Measurements from ENCODE around the gene TMEM54. TPM values are rescaled to one million over a fixed set of nuclear protein-coding genes. Genes with fewer than 3 reads are reported as not detected.
"Not testable (repeated sequence)": the region's sequence is repeated elsewhere in the genome, so short reads cannot be mapped to it uniquely, and the experiment has no call there.

Gene TMEM54
- polyA plus RNA-seq, 12 donors = 3.2 to 23.9 (median 5.4) TPM; not detected in 1

DNA sequence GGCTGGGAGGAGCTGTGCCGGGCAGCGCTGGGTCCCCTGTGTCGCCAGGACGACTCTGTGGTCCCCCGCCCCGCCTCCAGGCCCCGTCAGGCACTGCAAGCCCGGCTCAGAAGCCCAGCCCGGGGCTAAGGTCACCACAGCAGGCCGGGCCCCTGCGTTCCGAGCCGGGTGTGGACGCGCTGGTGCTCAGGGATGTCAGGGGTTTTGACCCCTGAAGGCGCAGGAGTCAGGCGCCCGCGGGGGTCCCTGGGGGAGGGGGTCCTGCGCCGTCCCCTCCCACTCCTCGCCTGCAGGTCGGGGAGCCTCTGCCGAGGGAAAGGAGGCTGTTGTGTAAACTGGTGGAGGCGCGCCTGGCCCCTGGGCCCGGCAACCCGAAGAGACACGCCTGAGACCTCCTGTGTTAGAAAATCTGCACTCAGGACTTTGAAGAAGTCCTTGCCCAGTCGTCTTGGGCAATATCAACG lies 23.7 kb upstream of the TMEM54 start:
- no peak for DNase-seq

GRCh38 chr1:32920833-32921232 lies 19.6 kb upstream of the TMEM54 start:
- no peak for DNase-seq

- DNase-seq = no peak
Observed at GRCh38 chr1:32919811-32920733, 18.9 kb upstream of the TMEM54 start.

GRCh38 chr1:32918179-32918578 lies 17.0 kb upstream of the TMEM54 start:
- no peak for DNase-seq

DNA sequence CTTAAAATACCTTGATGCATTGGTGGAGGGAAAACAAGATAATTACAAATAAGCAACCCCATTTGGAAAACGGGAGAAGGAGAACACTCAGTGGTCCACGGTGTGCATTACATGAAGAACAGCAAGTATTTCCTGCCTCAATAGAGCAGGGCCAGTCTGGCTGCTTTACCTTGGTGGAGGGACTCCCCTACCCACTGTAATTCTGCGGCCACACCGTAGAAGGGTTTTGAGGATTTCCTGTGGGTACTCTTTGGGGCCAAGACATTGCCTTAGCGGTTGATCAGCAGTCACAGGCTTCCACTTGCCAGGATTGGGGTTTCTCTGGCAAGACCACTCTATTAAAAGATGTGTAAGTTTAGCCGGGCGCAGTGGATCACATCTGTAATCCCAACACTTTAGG lies 16.3 kb upstream of the TMEM54 start:
- no peak for DNase-seq

DNA sequence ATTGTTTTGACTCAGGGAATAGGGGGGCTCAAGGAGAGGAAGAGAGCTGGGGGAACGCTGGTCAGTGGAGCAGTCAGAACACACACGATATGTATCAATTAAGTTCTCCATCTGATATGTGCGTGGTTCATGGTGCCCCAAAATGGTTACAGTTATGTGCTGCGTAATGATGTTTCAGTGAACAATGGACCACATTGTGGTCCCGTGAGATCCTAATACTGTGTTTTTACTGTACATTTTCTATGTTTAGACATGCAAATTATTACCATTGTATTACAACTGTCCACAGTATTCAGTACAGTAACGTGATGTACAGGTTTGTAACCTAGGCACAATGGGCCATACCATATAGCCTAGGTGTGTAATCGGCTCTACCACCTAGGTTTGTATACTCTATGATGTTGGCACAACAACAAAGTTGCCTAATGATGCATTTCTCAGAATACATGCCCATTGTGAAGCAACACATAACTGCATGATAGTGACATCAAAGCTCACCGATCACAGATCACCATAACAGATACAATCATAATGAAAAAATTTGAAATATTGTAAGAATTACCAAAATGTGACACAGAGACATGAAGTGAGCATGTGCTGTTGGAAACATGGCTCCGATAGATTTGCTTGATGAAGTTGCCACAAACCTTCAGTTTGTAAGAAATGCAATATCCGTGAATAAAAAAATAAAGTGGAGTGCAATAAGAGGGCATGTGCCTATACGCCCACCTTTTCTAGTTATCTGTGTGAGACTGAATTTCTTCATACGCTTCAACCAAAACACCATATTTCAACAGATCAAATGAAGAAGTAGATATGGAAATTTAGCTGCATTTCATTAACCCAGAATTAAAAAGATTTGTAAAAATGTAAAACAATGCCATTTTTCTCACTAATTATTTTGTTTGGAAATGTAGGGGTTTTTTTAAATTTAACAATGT lies 14.8 kb upstream of the TMEM54 start:
- no peak for DNase-seq

DNA sequence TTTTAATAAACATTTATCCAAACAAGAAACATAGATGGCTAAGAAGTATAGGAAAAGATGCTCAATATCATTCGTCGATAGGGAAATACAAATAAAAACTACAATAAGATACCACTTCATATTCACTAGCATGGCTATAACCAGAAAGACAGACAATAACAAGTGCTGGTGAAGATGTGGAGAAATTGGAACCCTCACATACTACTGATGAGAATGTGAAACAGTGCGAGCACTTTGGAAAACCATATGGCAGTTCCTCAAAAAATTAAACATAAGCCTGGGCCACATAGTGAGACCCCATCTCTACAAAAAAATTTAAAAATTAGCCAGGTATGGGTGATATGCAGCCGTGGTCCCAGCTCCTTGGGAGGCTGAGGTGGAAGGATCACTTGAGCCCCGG lies 9.1 kb upstream of the TMEM54 start:
- no peak for DNase-seq

GRCh38 chr1:32907435-32907834 lies 6.2 kb upstream of the TMEM54 start:
- DNase-seq = no peak

GRCh38 chr1:32906654-32907053 lies 5.5 kb upstream of the TMEM54 start:
- DNase-seq = no peak

DNA sequence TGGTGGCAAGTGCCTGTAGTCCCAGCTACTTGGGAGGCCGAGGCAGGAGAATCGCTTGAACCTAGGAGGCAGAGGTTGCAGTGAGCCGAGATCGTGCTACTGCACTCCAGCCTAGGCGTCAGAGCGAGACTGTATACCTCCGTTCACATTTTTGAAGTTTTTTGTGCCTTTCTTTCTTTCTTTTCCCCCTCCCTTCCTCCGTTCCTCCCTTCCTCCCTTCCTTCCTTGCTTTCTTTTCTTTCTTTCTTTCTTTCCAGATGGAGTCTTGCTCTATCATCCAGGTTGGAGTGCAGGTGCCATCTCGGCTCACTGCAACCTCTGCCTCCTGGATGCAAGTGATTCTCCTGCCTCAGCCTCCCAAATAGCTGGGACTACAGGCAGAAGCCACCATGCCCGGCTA lies 4.4 kb upstream of the TMEM54 start:
- DNase-seq = not testable (repeated sequence)

DNA sequence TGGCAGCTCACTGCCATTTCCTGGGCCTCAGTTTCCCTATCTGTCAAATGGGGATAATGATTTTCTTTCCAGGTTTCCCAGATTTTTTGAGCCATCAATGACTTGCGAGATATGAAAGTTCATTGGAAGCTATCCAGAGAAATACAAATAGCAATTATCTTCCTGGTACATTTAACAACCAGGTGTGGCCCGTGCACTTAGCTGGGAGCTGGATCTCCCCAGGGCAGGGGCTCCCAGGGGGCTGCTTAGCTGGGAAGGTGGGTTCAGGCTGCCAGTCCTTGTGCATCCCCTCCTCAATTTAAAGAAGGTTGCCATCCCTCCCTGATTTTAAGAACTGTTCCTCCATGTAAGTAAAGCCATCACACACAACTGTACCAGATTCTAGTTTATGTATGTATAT lies 3.6 kb upstream of the TMEM54 start:
- no peak for DNase-seq

- no peak for DNase-seq
Observed at GRCh38 chr1:32903991-32904785, 3.0 kb upstream of the TMEM54 start.

DNA sequence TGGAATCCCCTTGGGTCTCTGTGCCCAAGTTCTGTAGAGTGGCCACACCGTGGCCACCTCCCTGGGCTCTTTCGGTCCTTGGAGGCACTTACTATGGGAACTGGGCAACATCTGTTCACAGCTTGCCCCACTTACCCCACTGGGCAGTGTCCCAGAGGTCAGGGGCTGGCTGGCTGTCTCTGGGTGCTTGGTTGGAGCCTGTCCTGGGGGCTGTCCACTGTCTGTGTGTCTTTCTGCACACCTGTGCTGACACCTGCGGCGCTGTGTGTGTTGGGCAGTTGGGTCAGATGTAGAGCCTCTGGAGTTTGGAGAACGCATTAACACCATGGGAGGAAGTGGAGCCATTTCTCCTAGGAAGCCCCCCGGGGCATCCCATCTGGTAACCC lies 1.3 kb upstream of the TMEM54 start:
- DNase-seq = no peak

GRCh38 chr1:32901823-32902534 lies 790 bp upstream of the TMEM54 start:
- no peak for DNase-seq

- DNase-seq = no peak
Observed at GRCh38 chr1:32900371-32900955, 726 bp downstream of the TMEM54 start.

DNA sequence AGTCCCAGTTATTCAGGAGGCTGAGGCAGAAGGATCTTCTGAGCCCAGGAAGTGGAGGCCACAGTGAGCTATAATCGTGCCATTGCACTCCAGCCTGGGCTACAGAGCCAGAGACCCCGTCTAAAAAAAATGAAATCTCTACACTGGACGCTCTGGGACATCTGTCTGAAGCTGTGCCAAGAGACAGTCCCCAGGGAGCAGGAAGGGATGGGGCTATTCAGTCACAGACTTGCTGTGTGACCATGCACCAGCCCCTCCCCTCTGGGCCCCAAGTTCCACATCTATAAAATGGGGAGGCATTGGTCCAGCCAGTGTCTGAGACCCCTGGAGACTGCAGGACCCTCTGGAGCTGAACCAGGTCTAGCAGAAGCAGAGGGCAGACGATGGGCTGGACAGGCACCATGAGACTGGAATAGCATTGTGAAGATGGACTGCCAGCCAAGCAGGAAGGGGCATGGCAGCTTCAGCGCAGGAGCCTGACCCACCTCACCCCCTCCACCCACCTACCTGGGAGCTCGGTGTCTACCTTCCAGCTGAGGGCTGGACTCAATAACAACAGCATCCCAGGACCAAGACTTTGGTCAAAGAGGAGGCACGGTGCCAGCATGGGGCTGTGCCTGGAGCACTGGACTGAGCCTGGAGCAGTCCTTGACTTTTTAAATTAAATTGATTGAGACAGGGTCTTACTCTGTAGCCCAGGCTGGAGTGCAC lies 1.4 kb downstream of the TMEM54 start:
- DNase-seq = no peak

GRCh38 chr1:32898958-32899357 lies 2.2 kb downstream of the TMEM54 start:
- DNase-seq = no peak

DNA sequence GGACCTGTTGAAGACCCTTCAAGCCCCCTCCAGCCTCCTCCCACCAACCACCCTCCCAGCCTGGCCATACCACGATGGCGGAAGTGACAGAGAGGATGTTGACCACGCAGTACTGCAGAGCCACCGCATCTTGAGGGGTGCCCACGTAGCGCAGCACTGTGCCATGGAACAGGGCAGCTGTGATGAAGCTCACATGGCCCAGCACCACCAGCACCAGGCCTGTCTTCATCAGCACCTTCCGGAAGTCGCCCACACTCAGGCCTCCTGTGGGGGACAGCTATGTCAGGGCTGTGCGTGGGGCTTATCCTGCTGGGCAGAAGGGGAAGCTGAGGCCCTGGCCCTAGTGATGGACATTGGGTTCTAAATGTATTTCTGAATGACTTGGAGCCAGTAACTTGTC lies 3.1 kb downstream of the TMEM54 start:
- DNase-seq = no peak

DNA sequence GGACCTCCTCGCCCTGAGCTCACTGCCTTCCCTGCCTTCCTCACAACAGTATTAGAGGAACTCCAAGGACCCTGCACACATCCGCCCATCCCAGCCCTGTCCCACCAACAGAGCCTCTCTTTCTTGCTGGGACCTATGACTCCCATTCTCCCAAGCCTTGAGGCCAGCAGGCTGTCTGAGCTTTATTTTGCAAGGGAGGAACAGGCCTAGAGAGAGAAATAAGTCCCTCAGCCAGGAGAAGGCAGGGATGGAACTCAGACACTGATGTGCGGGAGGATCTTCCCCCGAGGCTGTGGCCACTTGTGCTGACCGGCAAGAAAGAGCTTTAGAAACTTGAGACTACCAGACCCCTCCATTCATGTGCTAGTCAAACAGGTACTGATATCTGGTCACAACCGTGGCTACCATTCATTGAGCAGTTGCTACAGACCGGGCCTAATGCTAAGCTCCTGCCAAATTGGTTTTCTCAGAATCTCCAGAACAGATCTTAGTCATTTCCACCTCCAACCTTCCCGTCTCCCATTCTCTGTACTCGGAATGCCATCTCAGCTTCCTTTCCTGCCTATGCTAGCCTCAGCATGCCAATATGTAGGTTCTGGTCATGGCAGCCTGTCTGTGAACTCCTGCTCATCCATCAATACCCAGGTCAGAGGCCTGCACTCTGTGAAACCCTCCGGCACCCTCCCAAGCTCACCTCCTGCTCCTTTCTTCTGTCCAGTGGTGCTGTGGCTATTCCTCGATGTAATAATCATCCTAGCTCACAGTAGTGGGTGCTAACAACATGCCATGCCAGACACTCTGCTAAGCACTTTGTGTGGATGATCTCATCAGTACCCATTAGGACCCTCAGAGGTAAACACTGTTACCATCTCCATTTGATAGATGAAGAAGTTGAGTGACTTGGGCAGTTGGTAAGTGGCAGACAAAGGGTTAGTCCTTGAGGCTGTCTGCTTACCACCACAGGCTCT lies 3.8 kb downstream of the TMEM54 start:
- no peak for DNase-seq

All from muscle of arm (tissue), 12 donors.